ENCODE measurements around the gene TMEM263. TPM values are rescaled to one million over a fixed set of nuclear protein-coding genes. Genes with fewer than 3 reads are reported as not detected.

Gene TMEM263
- total RNA-seq, 1 experiment from 2014 or later: 11.8 TPM

GRCh38 chr12:106986625-106987389 is 31.1 kb downstream of the TMEM263 start, which contains the start of gene MTERF2:
Gene MTERF2 (minus strand): TSS chr12:106987146. CDS start chr12:106978714, 8,432 bp downstream.
- H3K9me3 Mint-ChIP-seq: no peaks in the 10 kb centered on the region; a peak in 1 of 5 replicates
- H2BK120ac ChIP-seq (ENCODE audit: low read depth, low read length, poor library complexity, severe bottlenecking): no peak within 1 kb of the TSS
- DNase-seq: peak; percentile 99

More at GRCh38 chr12:106986625-106987389, 31.1 kb downstream of the TMEM263 start, which contains the start of gene MTERF2:
- no peak within 1 kb of the TSS for H2BK15ac ChIP-seq (ENCODE audit: low read depth, low read length)
- no peak within 1 kb of the TSS for H4K8ac ChIP-seq (replicated peaks; ENCODE audit: insufficient read length, low read depth, low read length)
- no peak within 1 kb of the TSS for H2BK5ac ChIP-seq (ENCODE audit: insufficient read length, low read length)
- no peaks in the 10 kb centered on the region for H3K27me3 ChIP-seq (ENCODE audit: insufficient read depth, low read length)
- peak within 1 kb of the TSS; percentile 81 for H3K4me2 ChIP-seq (ENCODE audit: insufficient read depth, insufficient read length, low read length)
- no peak within 1 kb of the TSS for H4K5ac ChIP-seq (ENCODE audit: insufficient read length, low read depth, low read length)
- WGBS (ENCODE audit: extremely low coverage, insufficient read length, low lambda C conversion rate): no CpG with 5 or more reads among the region's 50 CpGs
- peak within 1 kb of the TSS; percentile 76 for H2AFZ ChIP-seq (ENCODE audit: low read length)
- H3K4me1 ChIP-seq (ENCODE audit: insufficient read depth, low read length): no peaks in the 10 kb centered on the region; the same call in 1 of the 2 replicates
- no peak within 1 kb of the TSS for H2AK5ac ChIP-seq (ENCODE audit: insufficient read length, low read length)
- H3K27ac ChIP-seq (ENCODE audit: insufficient read length, low read depth, low read length): no peak within 1 kb of the TSS
- Mint-ChIP-seq H3K36me3 (ENCODE audit: insufficient read depth in 1 of 3, low read depth in 3 of 3) (peaks cover 13 to 25% (median 21%) of the 10 kb centered on the region in 3 experiments; a peak in 6 of 7 replicates), H3K4me1 (peaks cover 18 to 22% of the 10 kb centered on the region in 2 experiments), H3K27ac (peak within 1 kb of the TSS in 2 of 3 experiments; percentile 12 to 47; a peak in 1 of 7 replicates), H3K27me3 (ENCODE audit: low read depth) (no peaks in the 10 kb centered on the region; the same call in 1 of the 2 replicates), H3K4me3 (peak within 1 kb of the TSS; percentile 82 to 89)
- no peak within 1 kb of the TSS for H3T11ph ChIP-seq (ENCODE audit: low read length)
- no peak within 1 kb of the TSS for H3K56ac ChIP-seq (ENCODE audit: insufficient read length, low read depth, low read length)
- peaks cover 6% of the 10 kb centered on the region for H3K23me2 ChIP-seq (ENCODE audit: insufficient read length, low read depth, low read length, poor library complexity, severe bottlenecking)
- no peak within 1 kb of the TSS for H4K91ac ChIP-seq (ENCODE audit: insufficient read length, low read depth, low read length)
- no peaks in the 10 kb centered on the region for H4K20me1 ChIP-seq (ENCODE audit: control insufficient read depth, insufficient read depth, insufficient read length)
- H3K79me1 ChIP-seq (ENCODE audit: insufficient read depth, low read depth, low read length, poor library complexity, severe bottlenecking): no peaks in the 10 kb centered on the region
- no peak within 1 kb of the TSS for H2BK20ac ChIP-seq (ENCODE audit: low read depth, low read length, poor library complexity, severe bottlenecking)
- H3K18ac ChIP-seq (ENCODE audit: insufficient read length, low read depth, low read length): peak within 1 kb of the TSS; percentile 50
- TF ChIP-seq CTCF (conservative IDR thresholded peaks at IDR 0.05): no peak
- no peak within 1 kb of the TSS for H3K23ac ChIP-seq (ENCODE audit: insufficient read length, low read depth, low read length)
- no peaks in the 10 kb centered on the region for H3K79me2 ChIP-seq (ENCODE audit: insufficient read depth, low read length)
- H3K14ac ChIP-seq (ENCODE audit: insufficient read depth, low read length): peak within 1 kb of the TSS; percentile 74
- no peak within 1 kb of the TSS for H2BK12ac ChIP-seq (ENCODE audit: insufficient read length, low read depth, low read length)
- no peaks in the 10 kb centered on the region for H3K9me3 ChIP-seq (ENCODE audit: control insufficient read depth, low read depth, low read length)
- H3K4ac ChIP-seq (ENCODE audit: low read depth, low read length): no peak within 1 kb of the TSS
- H3K9ac ChIP-seq (ENCODE audit: extremely low read depth, insufficient read length, low read length): peak within 1 kb of the TSS; percentile 62

All from H9 (cell line).